Panc1 (cell line): ENCODE data around the gene TTC3.

Experiments used
- POLR2AphosphoS5 ChIP-seq: IDR thresholded peaks from 2 replicates; pipeline ENCODE4 v1.6.1; 2012; ENCODE audit warnings: mild to moderate bottlenecking, low read depth, low read length, moderate library complexity
- REST ChIP-seq, 2 experiments: IDR thresholded peaks; 2 replicates each; pipeline ENCODE4 v1.6.1; 2011 to 2012; ENCODE audit warnings: low read depth in 2 of 2, control low read depth in 1 of 2, low read length in 1 of 2, mild to moderate bottlenecking in 1 of 2, moderate library complexity in 1 of 2; ENCODE audit not compliant: insufficient read depth in 1 of 2
- SIN3A ChIP-seq: IDR thresholded peaks from 2 replicates; pipeline ENCODE4 v1.6.1; 2012; ENCODE audit warnings: low read depth, mild to moderate bottlenecking, low read length, moderate library complexity, borderline replicate concordance; ENCODE audit not compliant: insufficient read depth
- TCF7L2 ChIP-seq: IDR thresholded peaks from 2 replicates; pipeline ENCODE4 v1.6.1; 2011; ENCODE audit warnings: mild to moderate bottlenecking, low read depth, low read length, inconsistent platforms
- TF ChIP-seq, protein P1 (sequence below): fragments of 450-650 bp; IDR thresholded peaks from 2 replicates; pipeline ENCODE4 v1.5.1; 2017; ENCODE audit warnings: mild to moderate bottlenecking

- TF ChIP-seq, protein P1, sequence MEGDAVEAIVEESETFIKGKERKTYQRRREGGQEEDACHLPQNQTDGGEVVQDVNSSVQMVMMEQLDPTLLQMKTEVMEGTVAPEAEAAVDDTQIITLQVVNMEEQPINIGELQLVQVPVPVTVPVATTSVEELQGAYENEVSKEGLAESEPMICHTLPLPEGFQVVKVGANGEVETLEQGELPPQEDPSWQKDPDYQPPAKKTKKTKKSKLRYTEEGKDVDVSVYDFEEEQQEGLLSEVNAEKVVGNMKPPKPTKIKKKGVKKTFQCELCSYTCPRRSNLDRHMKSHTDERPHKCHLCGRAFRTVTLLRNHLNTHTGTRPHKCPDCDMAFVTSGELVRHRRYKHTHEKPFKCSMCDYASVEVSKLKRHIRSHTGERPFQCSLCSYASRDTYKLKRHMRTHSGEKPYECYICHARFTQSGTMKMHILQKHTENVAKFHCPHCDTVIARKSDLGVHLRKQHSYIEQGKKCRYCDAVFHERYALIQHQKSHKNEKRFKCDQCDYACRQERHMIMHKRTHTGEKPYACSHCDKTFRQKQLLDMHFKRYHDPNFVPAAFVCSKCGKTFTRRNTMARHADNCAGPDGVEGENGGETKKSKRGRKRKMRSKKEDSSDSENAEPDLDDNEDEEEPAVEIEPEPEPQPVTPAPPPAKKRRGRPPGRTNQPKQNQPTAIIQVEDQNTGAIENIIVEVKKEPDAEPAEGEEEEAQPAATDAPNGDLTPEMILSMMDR, result 0 out of 2 replicates have a peak, but pooled peaks have one; percentile 14
- TF ChIP-seq REST (IDR thresholded peaks at IDR 0.05; ENCODE audit: insufficient read depth in 1 of 2, low read depth in 2 of 2, low read length in 1 of 2) (no peak), POLR2AphosphoS5 (no peak), TCF7L2 (no peak), SIN3A (no peak)
These were observed 46.6 kb downstream of the TTC3 start for GRCh38 chr21:37119421-37120218.
